WTC11 (cell line): ENCODE results near the gene SPINK6. TPM values are rescaled to one million over a fixed set of nuclear protein-coding genes. Genes with fewer than 3 reads are reported as not detected.

Source experiments
- ATAC-seq: fragments of 200-7000 bp; cut with Tn5 transposase; 2 replicates; pipeline ENCODE4 v1.10.0; 2021; ENCODE audit warnings: mild to moderate bottlenecking, moderate library complexity
- CTCF ChIA-PET: fragments of 300-600 bp; sonication (Branson Sonifier 250); formaldehyde crosslinking; loops from one replicate; lab custom pipeline; 2021; ENCODE audit warnings: antibody characterized with exemption; lab: Charles Lee
- POLR2A ChIA-PET: fragments of 350-600 bp; sonication (Branson Sonifier 250); formaldehyde crosslinking; loops from one replicate; lab custom pipeline; 2021; ENCODE audit warnings: antibody characterized with exemption; lab: Charles Lee
- DNase-seq: peaks from one replicate; pipeline ENCODE4 v3.0.0; 2021; ENCODE audit warnings: low spot score
- H3K27ac Mint-ChIP-seq: 2 replicates; pipeline ENCODE4 v1.8.0; 2021; ENCODE audit warnings: mixed read lengths
- H3K27me3 Mint-ChIP-seq: 2 replicates; pipeline ENCODE4 v1.8.0; 2021; ENCODE audit warnings: low read depth, mild to moderate bottlenecking, moderate library complexity, mixed read lengths
- H3K36me3 Mint-ChIP-seq: 2 replicates; pipeline ENCODE4 v1.8.0; 2021; ENCODE audit warnings: mixed read lengths
- H3K4me1 Mint-ChIP-seq: 2 replicates; pipeline ENCODE4 v1.8.0; 2022; ENCODE audit warnings: mixed read lengths
- H3K4me3 Mint-ChIP-seq: 2 replicates; pipeline ENCODE4 v1.8.0; 2021; ENCODE audit warnings: mild to moderate bottlenecking, moderate library complexity, mixed read lengths
- H3K9me3 Mint-ChIP-seq: 2 replicates; pipeline ENCODE4 v1.8.0; 2021; ENCODE audit warnings: mixed read lengths
- ARID4B ChIP-seq: sonication (generic); formaldehyde crosslinking; IDR thresholded peaks from 2 replicates; pipeline ENCODE4 v1.8.0; 2023; ENCODE audit warnings: missing genetic modification reagents, mild to moderate bottlenecking, borderline replicate concordance
- E2F1 ChIP-seq: sonication (generic); formaldehyde crosslinking; IDR thresholded peaks from 2 replicates; pipeline ENCODE4 v1.8.0; 2022; ENCODE audit warnings: mild to moderate bottlenecking, missing genetic modification reagents
- ELF4 ChIP-seq: sonication (generic); formaldehyde crosslinking; IDR thresholded peaks from 2 replicates; pipeline ENCODE4 v1.8.1; 2022; ENCODE audit warnings: low read depth, mild to moderate bottlenecking, moderate library complexity, missing genetic modification reagents
- GABPB1 ChIP-seq: sonication (generic); formaldehyde crosslinking; IDR thresholded peaks from 2 replicates; pipeline ENCODE4 v1.8.1; 2023; ENCODE audit warnings: mild to moderate bottlenecking, missing genetic modification reagents
- NFATC4 ChIP-seq: fragments of 250-450 bp; sonication (Bioruptor Pico); IDR thresholded peaks from 2 replicates; pipeline ENCODE4 v1.9.0; 2021; ENCODE audit warnings: mild to moderate bottlenecking
- PRRX2 ChIP-seq: fragments of 250-450 bp; sonication (Bioruptor Pico); IDR thresholded peaks from 2 replicates; pipeline ENCODE4 v1.8.0; 2021; ENCODE audit warnings: mild to moderate bottlenecking
- ZNF263 ChIP-seq: sonication (generic); formaldehyde crosslinking; IDR thresholded peaks from 2 replicates; pipeline ENCODE4 v1.8.1; 2022; ENCODE audit warnings: low read depth, mild to moderate bottlenecking, moderate library complexity, missing genetic modification reagents
- ZNF671 ChIP-seq: fragments of 250-450 bp; sonication (Bioruptor Pico); IDR thresholded peaks from 2 replicates; pipeline ENCODE4 v1.8.0; 2021; ENCODE audit warnings: mild to moderate bottlenecking
- total RNA-seq: library from RNA; stranded (reverse); gene quantifications from 3 replicates; pipeline ENCODE4 v1.2.3, GENCODE V29; 2021
- TF ChIP-seq, protein P1 (sequence below): sonication (generic); formaldehyde crosslinking; conservative IDR thresholded peaks from 2 replicates; pipeline ENCODE4 v1.8.1; 2022; ENCODE audit warnings: mild to moderate bottlenecking, missing genetic modification reagents
- TF ChIP-seq, protein P2 (sequence below): sonication (generic); formaldehyde crosslinking; IDR thresholded peaks from 2 replicates; pipeline ENCODE4 v1.8.1; 2022; ENCODE audit warnings: mild to moderate bottlenecking, moderate library complexity, missing genetic modification reagents
- TF ChIP-seq, protein P3 (sequence below): sonication (generic); formaldehyde crosslinking; IDR thresholded peaks from 2 replicates; pipeline ENCODE4 v1.8.0; 2022; ENCODE audit warnings: mild to moderate bottlenecking, missing genetic modification reagents
- TF ChIP-seq, protein P4 (sequence below): sonication (generic); formaldehyde crosslinking; IDR thresholded peaks from 2 replicates; pipeline ENCODE4 v1.8.0; 2022; ENCODE audit warnings: missing genetic modification reagents
- TF ChIP-seq, protein P5 (sequence below): sonication (generic); formaldehyde crosslinking; IDR thresholded peaks from 2 replicates; pipeline ENCODE4 v1.8.0; 2022; ENCODE audit warnings: mild to moderate bottlenecking, missing genetic modification reagents
- TF ChIP-seq, protein P6 (sequence below): sonication (generic); formaldehyde crosslinking; IDR thresholded peaks from 2 replicates; pipeline ENCODE4 v1.8.1; 2023; ENCODE audit warnings: mild to moderate bottlenecking, moderate library complexity, missing genetic modification reagents

The SPINK6 gene
- total RNA-seq, 1 experiment from 2014 or later = not detected

GRCh38 chr5:148186248-148187003 lies 16.4 kb upstream of the SPINK6 start:
- CTCF ChIA-PET = interaction anchor here (0.6 to 0.7 kb wide), 2 partner anchors 189 to 201 kb away, joined by 3 read pairs; no protein-coding TSS in a partner anchor
- no peaks in the 10 kb centered on the region for H3K36me3 Mint-ChIP-seq
- TF ChIP-seq ARID4B (CRISPR knock-in tag) (no peak), NFATC4 (no peak), GABPB1 (no peak), ELF4 (no peak), E2F1 (CRISPR knock-in tag) (no peak), ZNF263 (CRISPR knock-in tag) (no peak), ZNF671 (CRISPR knock-in tag) (no peak), PRRX2 (no peak)
- TF ChIP-seq, protein P1, sequence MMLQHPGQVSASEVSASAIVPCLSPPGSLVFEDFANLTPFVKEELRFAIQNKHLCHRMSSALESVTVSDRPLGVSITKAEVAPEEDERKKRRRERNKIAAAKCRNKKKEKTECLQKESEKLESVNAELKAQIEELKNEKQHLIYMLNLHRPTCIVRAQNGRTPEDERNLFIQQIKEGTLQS (CRISPR knock-in tag) = no peak
- TF ChIP-seq, protein P2, sequence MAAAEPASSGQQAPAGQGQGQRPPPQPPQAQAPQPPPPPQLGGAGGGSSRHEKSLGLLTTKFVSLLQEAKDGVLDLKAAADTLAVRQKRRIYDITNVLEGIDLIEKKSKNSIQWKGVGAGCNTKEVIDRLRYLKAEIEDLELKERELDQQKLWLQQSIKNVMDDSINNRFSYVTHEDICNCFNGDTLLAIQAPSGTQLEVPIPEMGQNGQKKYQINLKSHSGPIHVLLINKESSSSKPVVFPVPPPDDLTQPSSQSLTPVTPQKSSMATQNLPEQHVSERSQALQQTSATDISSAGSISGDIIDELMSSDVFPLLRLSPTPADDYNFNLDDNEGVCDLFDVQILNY (CRISPR knock-in tag) = no peak
- TF ChIP-seq, protein P3, sequence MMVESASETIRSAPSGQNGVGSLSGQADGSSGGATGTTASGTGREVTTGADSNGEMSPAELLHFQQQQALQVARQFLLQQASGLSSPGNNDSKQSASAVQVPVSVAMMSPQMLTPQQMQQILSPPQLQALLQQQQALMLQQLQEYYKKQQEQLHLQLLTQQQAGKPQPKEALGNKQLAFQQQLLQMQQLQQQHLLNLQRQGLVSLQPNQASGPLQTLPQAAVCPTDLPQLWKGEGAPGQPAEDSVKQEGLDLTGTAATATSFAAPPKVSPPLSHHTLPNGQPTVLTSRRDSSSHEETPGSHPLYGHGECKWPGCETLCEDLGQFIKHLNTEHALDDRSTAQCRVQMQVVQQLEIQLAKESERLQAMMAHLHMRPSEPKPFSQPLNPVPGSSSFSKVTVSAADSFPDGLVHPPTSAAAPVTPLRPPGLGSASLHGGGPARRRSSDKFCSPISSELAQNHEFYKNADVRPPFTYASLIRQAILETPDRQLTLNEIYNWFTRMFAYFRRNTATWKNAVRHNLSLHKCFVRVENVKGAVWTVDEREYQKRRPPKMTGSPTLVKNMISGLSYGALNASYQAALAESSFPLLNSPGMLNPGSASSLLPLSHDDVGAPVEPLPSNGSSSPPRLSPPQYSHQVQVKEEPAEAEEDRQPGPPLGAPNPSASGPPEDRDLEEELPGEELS (CRISPR knock-in tag) = no peak
- TF ChIP-seq, protein P4, sequence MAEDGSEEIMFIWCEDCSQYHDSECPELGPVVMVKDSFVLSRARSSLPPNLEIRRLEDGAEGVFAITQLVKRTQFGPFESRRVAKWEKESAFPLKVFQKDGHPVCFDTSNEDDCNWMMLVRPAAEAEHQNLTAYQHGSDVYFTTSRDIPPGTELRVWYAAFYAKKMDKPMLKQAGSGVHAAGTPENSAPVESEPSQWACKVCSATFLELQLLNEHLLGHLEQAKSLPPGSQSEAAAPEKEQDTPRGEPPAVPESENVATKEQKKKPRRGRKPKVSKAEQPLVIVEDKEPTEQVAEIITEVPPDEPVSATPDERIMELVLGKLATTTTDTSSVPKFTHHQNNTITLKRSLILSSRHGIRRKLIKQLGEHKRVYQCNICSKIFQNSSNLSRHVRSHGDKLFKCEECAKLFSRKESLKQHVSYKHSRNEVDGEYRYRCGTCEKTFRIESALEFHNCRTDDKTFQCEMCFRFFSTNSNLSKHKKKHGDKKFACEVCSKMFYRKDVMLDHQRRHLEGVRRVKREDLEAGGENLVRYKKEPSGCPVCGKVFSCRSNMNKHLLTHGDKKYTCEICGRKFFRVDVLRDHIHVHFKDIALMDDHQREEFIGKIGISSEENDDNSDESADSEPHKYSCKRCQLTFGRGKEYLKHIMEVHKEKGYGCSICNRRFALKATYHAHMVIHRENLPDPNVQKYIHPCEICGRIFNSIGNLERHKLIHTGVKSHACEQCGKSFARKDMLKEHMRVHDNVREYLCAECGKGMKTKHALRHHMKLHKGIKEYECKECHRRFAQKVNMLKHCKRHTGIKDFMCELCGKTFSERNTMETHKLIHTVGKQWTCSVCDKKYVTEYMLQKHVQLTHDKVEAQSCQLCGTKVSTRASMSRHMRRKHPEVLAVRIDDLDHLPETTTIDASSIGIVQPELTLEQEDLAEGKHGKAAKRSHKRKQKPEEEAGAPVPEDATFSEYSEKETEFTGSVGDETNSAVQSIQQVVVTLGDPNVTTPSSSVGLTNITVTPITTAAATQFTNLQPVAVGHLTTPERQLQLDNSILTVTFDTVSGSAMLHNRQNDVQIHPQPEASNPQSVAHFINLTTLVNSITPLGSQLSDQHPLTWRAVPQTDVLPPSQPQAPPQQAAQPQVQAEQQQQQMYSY (CRISPR knock-in tag) = no peak
- TF ChIP-seq, protein P5, sequence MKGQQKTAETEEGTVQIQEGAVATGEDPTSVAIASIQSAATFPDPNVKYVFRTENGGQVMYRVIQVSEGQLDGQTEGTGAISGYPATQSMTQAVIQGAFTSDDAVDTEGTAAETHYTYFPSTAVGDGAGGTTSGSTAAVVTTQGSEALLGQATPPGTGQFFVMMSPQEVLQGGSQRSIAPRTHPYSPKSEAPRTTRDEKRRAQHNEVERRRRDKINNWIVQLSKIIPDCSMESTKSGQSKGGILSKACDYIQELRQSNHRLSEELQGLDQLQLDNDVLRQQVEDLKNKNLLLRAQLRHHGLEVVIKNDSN (CRISPR knock-in tag) = no peak
- TF ChIP-seq, protein P6, sequence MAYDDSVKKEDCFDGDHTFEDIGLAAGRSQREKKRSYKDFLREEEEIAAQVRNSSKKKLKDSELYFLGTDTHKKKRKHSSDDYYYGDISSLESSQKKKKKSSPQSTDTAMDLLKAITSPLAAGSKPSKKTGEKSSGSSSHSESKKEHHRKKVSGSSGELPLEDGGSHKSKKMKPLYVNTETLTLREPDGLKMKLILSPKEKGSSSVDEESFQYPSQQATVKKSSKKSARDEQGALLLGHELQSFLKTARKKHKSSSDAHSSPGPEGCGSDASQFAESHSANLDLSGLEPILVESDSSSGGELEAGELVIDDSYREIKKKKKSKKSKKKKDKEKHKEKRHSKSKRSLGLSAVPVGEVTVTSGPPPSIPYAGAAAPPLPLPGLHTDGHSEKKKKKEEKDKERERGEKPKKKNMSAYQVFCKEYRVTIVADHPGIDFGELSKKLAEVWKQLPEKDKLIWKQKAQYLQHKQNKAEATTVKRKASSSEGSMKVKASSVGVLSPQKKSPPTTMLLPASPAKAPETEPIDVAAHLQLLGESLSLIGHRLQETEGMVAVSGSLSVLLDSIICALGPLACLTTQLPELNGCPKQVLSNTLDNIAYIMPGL (CRISPR knock-in tag) = no peak
- TF ChIP-seq, all 79 proteins: peak for 0
- ATAC-seq (no peak), DNase-seq (no peak)
- POLR2A ChIA-PET = no interaction called here
- no peaks in the 10 kb centered on the region for H3K4me1 Mint-ChIP-seq
- H3K9me3 Mint-ChIP-seq = no peaks in the 10 kb centered on the region
- H3K27ac Mint-ChIP-seq = no peak overlapping the region
- H3K4me3 Mint-ChIP-seq = no peak overlapping the region
- H3K27me3 Mint-ChIP-seq = no peaks in the 10 kb centered on the region
